K562 treated with DMSO at 1 percent for 24 hours (cell line): ENCODE results near the gene NAALADL1. TPM values are rescaled to one million over a fixed set of nuclear protein-coding genes. Genes with fewer than 3 reads are reported as not detected.

Experiments
- total RNA-seq: library from RNA; unstranded; fragments of 300-600 nt; gene quantifications from 2 replicates; pipeline ENCODE4 v1.2.3, GENCODE V29; 2022; ENCODE audit warnings: low read depth; ENCODE audit not compliant: insufficient read depth

Gene NAALADL1
- 0.61 TPM in 1 of 2 replicates, not detected in the other for total RNA-seq

DNA sequence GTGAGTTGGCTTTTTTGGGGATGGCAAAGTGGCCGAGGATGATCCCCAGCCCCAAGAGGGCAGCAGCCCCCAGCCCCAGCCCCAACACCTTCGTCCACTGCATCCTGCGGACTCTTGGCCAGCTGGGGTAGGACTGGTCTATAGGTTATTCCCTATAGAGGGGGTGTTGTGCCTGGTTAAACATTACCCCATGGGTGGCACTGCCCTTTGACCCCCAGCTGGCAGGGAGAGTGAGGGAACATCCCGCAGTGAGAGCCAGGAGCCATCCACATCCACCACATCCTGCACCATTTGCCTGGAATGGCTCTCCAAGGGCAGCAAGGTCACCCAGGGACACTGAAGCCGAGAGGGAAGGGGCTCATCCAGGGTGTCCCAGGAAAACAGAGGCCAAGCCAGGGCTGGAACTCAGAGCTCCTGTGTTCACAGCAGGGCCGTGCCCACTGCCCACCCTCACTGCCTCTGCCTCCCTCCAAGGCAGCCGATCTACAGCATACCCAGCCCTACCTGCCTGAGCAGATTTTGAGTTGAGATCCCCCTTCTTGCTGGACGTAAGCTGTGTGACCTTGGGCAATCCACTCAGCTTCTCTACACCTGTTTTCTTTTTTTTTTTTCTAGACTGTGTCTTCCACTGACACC lies at the start of gene NAALADL1:
Gene NAALADL1, minus strand, starts transcription at position 135 of the 636 bp plus-strand sequence. Its CDS starts 32 bp downstream, at position 103.

DNA sequence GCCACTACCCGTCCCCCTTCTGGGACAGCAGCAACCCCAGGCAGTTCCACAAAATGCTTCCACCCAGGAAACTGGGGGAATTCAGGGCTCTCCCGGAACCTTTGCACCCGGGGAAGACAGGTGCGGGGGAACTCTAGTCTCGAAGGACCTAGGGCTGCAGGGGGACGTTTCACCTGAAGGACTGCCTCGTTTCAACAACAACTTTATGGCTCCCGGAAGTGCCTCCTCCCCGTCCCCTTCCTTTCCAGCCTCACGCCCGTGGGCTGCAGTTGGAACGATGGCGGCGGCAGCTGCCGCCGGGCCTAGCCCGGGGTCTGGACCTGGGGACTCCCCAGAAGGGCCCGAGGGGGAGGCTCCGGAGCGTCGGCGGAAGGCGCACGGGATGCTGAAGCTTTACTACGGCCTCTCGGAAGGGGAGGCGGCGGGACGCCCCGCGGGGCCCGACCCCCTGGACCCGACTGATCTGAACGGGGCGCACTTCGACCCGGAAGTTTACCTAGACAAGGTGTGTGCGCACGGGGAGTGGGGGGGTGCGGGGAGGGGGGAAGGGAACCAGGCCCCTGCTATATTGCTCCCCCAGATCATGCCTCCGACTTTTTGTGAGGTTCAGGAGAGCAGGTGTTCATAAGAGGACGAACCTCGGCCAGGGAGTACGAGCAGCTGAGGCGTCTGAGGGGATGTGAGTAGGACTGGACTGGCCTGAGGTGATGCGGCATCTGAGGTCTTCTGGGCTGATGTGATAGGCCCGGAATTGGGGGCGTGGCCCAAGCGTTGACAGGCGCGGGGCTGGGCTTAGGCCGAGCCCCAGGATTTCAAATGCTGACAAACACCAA lies 37.8 kb upstream of the NAALADL1 start, which contains the start of gene VPS51:
Gene VPS51, plus strand, starts transcription at position 241 of the 833 bp plus-strand sequence. Its CDS starts 37 bp downstream, at position 278.

GRCh38 chr11:65083834-65084597 lies 25.7 kb upstream of the NAALADL1 start, which contains the start of the genes CDCA5 and ZFPL1:
CDCA5 (minus strand) TSS chr11:65084040; CDS start chr11:65083978, 62 bp downstream.
ZFPL1 (plus strand) TSS chr11:65084222; CDS start chr11:65084699, 477 bp downstream.

GRCh38 chr11:65040847-65041622 lies 17.3 kb downstream of the NAALADL1 start, which contains the start of gene SAC3D1:
SAC3D1 (plus strand) TSS chr11:65041210; CDS start chr11:65041293, 83 bp downstream.

DNA sequence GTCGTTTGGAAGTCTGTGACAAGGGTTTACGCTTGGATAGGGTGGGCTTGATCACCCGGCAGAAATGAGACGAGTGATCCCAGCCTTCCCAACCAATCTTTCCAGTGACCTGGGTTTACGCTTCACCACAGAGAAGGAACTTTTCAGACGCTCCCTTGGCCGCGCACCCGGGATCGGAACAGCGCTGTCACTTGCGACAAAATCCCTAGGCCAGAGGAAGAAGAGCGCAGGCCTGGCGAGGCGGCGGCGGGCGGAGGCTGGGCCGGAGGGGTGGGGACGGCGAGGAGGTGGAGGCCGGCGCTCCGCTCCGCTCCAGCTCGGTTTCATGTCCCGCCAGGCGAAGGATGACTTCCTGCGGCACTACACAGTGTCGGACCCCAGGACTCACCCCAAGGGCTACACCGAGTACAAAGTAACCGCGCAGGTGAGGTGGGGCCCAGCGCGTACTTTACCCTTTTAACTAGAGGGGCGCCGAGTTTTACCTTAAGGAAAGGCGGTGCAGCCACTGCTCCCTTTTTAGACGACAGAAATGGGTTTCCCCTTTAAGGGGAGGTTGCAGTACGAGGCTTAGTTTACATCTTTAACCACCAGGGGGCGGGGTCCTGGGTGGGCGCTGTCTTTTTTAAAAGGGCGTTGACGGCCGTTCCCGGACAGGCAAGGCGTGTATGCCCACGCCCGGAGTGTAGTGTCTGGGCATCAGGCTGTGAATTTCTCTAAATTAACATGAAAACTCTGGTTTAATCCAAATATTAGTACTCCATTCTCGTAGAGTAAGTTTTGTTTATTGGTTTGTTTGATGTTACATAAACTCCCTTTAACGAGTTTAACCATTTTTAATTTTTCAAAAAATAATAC lies 30.9 kb downstream of the NAALADL1 start, which contains the start of gene SNX15:
Gene SNX15, plus strand, starts transcription at position 227 of the 855 bp plus-strand sequence. Its CDS starts 99 bp downstream, at position 326.

DNA sequence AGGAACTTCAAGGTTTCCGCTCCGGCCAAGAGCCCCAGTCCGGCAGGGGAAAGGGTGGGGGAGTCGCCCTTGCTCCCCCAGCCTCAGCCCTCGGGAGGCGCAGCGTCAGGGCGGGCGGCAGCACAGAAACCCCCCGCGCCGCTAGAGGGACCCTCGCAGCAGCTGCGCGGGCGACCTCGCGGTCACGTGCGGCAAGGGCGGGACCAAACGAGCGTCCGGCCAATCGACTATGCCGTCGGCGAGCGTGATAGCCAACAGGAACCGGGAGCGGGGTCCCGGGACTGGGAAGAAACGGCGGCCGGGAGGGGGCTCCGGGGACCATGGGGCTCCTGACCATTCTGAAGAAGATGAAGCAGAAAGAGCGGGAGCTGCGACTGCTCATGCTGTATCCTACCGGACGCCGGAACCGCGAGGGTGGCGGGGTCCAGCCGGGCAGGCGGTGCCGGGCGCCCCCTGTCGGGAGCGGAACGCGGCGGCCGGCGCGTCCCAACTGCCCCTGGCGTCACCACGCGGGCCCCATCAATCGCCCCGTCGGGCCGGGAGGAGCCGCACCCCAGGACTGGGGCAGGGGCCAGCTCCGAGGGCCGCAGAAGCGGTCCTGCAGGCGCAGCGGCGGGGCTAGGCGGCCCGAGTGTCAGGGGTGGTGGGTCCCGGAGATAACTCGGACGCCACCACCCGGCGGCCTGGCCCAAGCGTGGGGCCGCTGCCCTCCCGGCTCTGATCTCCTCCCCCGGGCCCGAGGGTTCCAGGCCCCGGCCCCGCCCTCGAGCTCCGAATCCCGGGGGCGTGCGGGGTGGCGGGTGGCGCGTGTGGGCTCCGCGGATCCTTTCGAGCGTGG lies 44.2 kb downstream of the NAALADL1 start, which contains the start of gene ARL2:
Gene ARL2, plus strand, starts transcription at position 273 of the 838 bp plus-strand sequence. Its CDS starts 48 bp downstream, at position 321.

DNA sequence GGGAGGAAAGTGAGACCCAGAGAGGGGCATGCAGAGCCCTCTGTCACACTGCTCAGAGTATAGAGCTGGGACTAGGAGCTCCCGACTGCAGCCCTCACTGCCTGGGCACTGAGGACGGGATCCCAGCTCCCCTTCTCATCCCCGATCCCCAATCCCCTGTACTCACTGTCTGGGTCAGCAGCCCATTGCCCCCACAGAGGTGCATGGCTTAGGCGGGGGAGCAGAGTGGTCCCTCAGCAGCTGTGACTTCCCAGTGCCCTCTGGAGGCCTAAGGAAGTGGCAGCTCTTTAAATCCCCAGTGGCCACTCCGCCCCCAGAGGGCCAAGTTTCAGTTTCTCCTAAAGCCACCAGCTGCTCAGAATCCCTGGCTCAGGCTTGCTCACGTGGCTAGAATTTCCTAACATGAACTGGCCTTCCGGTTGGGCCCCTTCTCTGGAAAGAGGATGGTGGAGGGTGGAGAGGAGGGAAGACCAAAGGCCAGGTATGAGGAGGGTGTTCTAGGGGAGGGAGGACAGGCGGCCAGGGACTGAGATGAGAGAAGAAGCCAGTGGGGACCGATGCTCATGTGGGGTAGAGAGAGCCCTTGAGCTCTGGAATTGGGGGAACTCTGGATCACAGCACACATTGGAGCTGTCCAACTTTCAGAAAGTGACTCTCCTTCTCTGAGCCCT lies 61.5 kb downstream of the NAALADL1 start, which contains the start of gene BATF2:
Gene BATF2, minus strand, starts transcription at position 262 of the 671 bp plus-strand sequence. Its CDS starts 57 bp downstream, at position 205.

Other genes with a start within 250 kb of the NAALADL1 start
- gene MEN1, start 248.0 kb downstream of the NAALADL1 start, total RNA-seq = 49.6 and 56.7 TPM in 2 replicates
- gene CDC42BPG, start 213.9 kb downstream of the NAALADL1 start, total RNA-seq = 8.8 and 8.9 TPM in 2 replicates
- gene EHD1, start 179.9 kb downstream of the NAALADL1 start, total RNA-seq = 69.7 and 74.6 TPM in 2 replicates
- gene ATG2A, start 141.3 kb downstream of the NAALADL1 start, total RNA-seq = 70.0 and 70.9 TPM in 2 replicates
- gene PPP2R5B, start 133.9 kb downstream of the NAALADL1 start, total RNA-seq = 15.6 and 16.7 TPM in 2 replicates
- gene GPHA2, start 122.7 kb downstream of the NAALADL1 start, total RNA-seq = not detected in 2 replicates
- 0.31 TPM in 1 of 2 replicates, not detected in the other for gene MAJIN, start 86.4 kb downstream of the NAALADL1 start, total RNA-seq
- 10.3 TPM in 2 replicates for gene BATF2, start 61.6 kb downstream of the NAALADL1 start, total RNA-seq
- gene ARL2, start 44.4 kb downstream of the NAALADL1 start, total RNA-seq = 131 and 142 TPM in 2 replicates
- gene SNX15, start 31.1 kb downstream of the NAALADL1 start, total RNA-seq = 53.8 and 58.4 TPM in 2 replicates
- gene SAC3D1, start 17.3 kb downstream of the NAALADL1 start, total RNA-seq = 65.7 and 77.0 TPM in 2 replicates
- 83.8 and 84.5 TPM in 2 replicates for gene CDCA5, start 25.5 kb upstream of the NAALADL1 start, total RNA-seq
- 72.4 and 80.5 TPM in 2 replicates for gene ZFPL1, start 25.7 kb upstream of the NAALADL1 start, total RNA-seq
- gene VPS51, start 37.7 kb upstream of the NAALADL1 start, total RNA-seq = 133 and 154 TPM in 2 replicates
- gene TM7SF2, start 53.3 kb upstream of the NAALADL1 start, total RNA-seq = 34.6 and 41.2 TPM in 2 replicates
- gene ZNHIT2, start 59.1 kb upstream of the NAALADL1 start, total RNA-seq = 52.0 and 61.4 TPM in 2 replicates
- 1,172 and 1,237 TPM in 2 replicates for gene FAU, start 63.6 kb upstream of the NAALADL1 start, total RNA-seq
- 82.6 and 89.4 TPM in 2 replicates for gene MRPL49, start 63.8 kb upstream of the NAALADL1 start, total RNA-seq
- gene SYVN1, start 76.0 kb upstream of the NAALADL1 start, total RNA-seq = 60.9 and 64.4 TPM in 2 replicates
- gene SPDYC, start 111.7 kb upstream of the NAALADL1 start, total RNA-seq = 24.4 and 27.1 TPM in 2 replicates
- 212 and 218 TPM in 2 replicates for gene CAPN1, start 123.4 kb upstream of the NAALADL1 start, total RNA-seq
- 36.6 and 45.4 TPM in 2 replicates for gene POLA2, start 203.4 kb upstream of the NAALADL1 start, total RNA-seq